CD8-positive, alpha-beta memory T cell (primary cell): ENCODE results near the gene OSER1. TPM values are rescaled to one million over a fixed set of nuclear protein-coding genes. Genes with fewer than 3 reads are reported as not detected.
A peak's percentile ranks its signal among the peaks of the same experiment; 100 is the strongest.

ENCODE experiments used
- CTCF ChIA-PET: fragments of 350-600 bp; sonication (Branson Sonifier 250); formaldehyde crosslinking; loops from one replicate; lab custom pipeline; 2021; ENCODE audit warnings: antibody characterized with exemption; lab: Charles Lee
- POLR2A ChIA-PET: fragments of 350-600 bp; sonication (Branson Sonifier 250); formaldehyde crosslinking; loops from one replicate; lab custom pipeline; 2021; ENCODE audit warnings: antibody characterized with exemption; lab: Charles Lee
- DNase-seq, 5 donors: peaks; one replicate each; pipeline versions ENCODE4 v3.0.0 to v3.0.0-alpha.2; 2020 to 2022; ENCODE audit warnings: mixed read lengths in 1 of 5
- H3K27ac ChIP-seq: one replicate; pipeline ENCODE4 v1.7.0; 2013; ENCODE audit warnings: low read depth, mild to moderate bottlenecking, low read length, moderate library complexity
- H3K27me3 ChIP-seq: 2 replicates; pipeline ENCODE4 v1.7.0; 2013; ENCODE audit warnings: low read length, mild to moderate bottlenecking; ENCODE audit not compliant: insufficient read depth, poor library complexity, severe bottlenecking
- H3K36me3 ChIP-seq: 2 replicates; pipeline ENCODE4 v1.7.0; 2013; ENCODE audit warnings: mild to moderate bottlenecking, low read length, moderate library complexity; ENCODE audit not compliant: insufficient read depth
- H3K4me1 ChIP-seq: 2 replicates; pipeline ENCODE4 v1.7.0; 2013; ENCODE audit warnings: mild to moderate bottlenecking, low read length, moderate library complexity; ENCODE audit not compliant: insufficient read depth
- H3K4me3 ChIP-seq: 2 replicates; pipeline ENCODE4 v1.7.0; 2013; ENCODE audit warnings: mild to moderate bottlenecking, low read length
- H3K9me3 ChIP-seq: 2 replicates; pipeline ENCODE4 v1.7.0; 2013; ENCODE audit warnings: mild to moderate bottlenecking, low read length
- H3K27ac Mint-ChIP-seq, 8 donors: one replicate each; pipeline ENCODE4 v1.8.0; 2020 to 2021; ENCODE audit warnings: mixed read lengths in 8 of 8, mild to moderate bottlenecking in 6 of 8, inconsistent platforms in 3 of 8, moderate library complexity in 3 of 8
- H3K27me3 Mint-ChIP-seq, 2 donors: one replicate each; pipeline ENCODE4 v1.8.0; 2020 to 2021; ENCODE audit warnings: mixed read lengths in 2 of 2, mild to moderate bottlenecking in 1 of 2, moderate library complexity in 1 of 2
- H3K36me3 Mint-ChIP-seq, 3 donors: one replicate each; pipeline ENCODE4 v1.8.0; 2020 to 2021; ENCODE audit warnings: mixed read lengths in 3 of 3, inconsistent platforms in 1 of 3, mild to moderate bottlenecking in 1 of 3
- H3K4me1 Mint-ChIP-seq, 3 donors: one replicate each; pipeline ENCODE4 v1.8.0; 2020 to 2021; ENCODE audit warnings: mixed read lengths in 3 of 3, inconsistent platforms in 1 of 3, mild to moderate bottlenecking in 1 of 3
- H3K4me3 Mint-ChIP-seq, 7 donors: one replicate each; pipeline ENCODE4 v1.8.0; 2020 to 2021; ENCODE audit warnings: mixed read lengths in 7 of 7, mild to moderate bottlenecking in 6 of 7, moderate library complexity in 4 of 7, inconsistent platforms in 2 of 7
- H3K9me3 Mint-ChIP-seq, 5 donors: one replicate each; pipeline ENCODE4 v1.8.0; 2020 to 2022; ENCODE audit warnings: mixed read lengths in 5 of 5, mild to moderate bottlenecking in 3 of 5, moderate library complexity in 2 of 5, inconsistent platforms in 1 of 5
- polyA plus RNA-seq: library from polyadenylated mRNA; unstranded; fragments of 300-500 nt; fragmentation: Illumina TruSeq; gene quantifications from one replicate; pipeline ENCODE4 v1.2.3, GENCODE V29; 2021
- total RNA-seq, 2 experiments: library from RNA; stranded (reverse); gene quantifications; one replicate each; pipeline ENCODE4 v1.2.3, GENCODE V29; 2021

OSER1 gene
- total and polyA plus RNA-seq, 3 experiments from 2014 or later, result 24.8 to 35.1 (median 25.7) TPM

DNA sequence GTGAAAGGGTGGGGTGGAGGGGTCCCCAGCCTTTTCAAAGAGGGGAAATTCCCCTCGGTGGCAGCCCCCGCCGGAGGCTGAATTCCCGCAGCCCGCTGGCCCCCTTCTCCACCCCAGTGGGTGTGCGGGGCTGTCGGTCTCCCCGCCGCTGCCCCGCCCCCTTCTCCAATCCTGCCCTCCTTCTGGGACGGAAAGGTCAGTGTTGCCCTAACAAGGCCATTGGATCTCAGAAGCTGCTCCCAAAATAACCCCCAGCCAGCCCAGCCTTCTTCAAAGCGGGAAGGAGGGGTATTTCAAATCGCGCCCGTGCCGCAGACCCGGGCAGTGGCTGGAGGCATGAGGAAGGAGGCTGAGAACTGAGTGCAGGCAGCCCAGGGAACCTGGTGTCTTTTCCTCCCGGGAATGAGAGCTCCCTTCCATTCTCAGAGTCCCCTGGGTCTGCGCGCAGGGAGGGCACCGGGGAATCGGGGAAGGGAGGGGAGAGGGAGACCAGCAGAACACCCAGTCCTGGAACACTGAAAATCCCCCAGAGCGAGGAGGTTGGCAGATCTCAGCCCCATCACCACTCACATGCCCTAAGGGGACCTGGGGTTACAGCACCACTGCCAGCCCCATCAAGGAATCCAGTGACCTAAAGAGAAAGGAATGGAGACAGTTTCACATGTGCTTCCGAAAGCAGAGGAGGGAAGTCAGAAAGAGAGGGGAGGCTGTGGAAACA lies 23.4 kb downstream of the OSER1 start, which contains the start of gene JPH2:
TSS of gene JPH2 (minus strand) at position 135 of the 718 bp plus-strand sequence. CDS start 483 bp downstream, outside the sequence.
- Mint-ChIP-seq H3K36me3 (no peaks in the 10 kb centered on the region), H3K27ac (no peak within 1 kb of the TSS), H3K27me3 (peaks cover 38 to 69% of the 10 kb centered on the region in 2 donors), H3K4me3 (peak within 1 kb of the TSS in 3 of 7 donors; percentile 32 to 68 (median 33)), H3K9me3 (no peaks in the 10 kb centered on the region), H3K4me1 (peaks cover 0 to 10% (median 4%) of the 10 kb centered on the region in 3 donors)
- Histone ChIP-seq H3K36me3 (no peaks in the 10 kb centered on the region), H3K27ac (no peak within 1 kb of the TSS), H3K4me1 (peaks cover 5% of the 10 kb centered on the region), H3K27me3 (peaks cover 31% of the 10 kb centered on the region), H3K4me3 (no peak within 1 kb of the TSS), H3K9me3 (no peaks in the 10 kb centered on the region)
- DNase-seq, result no peak
- ChIA-PET POLR2A (no interaction called here), CTCF (no interaction called here)

DNA sequence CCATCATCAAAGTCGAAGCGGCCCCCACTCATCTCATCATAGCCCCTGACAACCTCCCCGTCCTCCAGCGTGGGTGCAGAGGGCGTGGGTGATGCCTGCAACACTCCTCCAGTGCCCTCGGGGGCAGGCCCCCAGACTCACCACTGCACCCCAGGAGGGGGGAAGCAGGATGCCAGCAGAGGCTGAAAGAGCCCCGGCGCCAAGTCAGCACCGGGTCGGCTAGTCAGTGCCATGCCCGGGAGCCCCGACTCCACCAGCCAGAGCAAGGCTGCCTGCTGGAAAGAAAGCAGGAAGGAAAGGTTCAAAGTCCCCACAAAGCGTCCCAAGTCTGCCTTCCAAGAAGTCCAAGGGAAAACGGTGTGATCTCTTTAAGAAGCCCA lies 23.9 kb downstream of the OSER1 start:
- peaks cover 40 to 69% of the 10 kb centered on the region in 2 donors for H3K27me3 Mint-ChIP-seq
- peaks cover 0 to 10% (median 4%) of the 10 kb centered on the region in 3 donors for H3K4me1 Mint-ChIP-seq
- peaks cover 31% of the 10 kb centered on the region for H3K27me3 ChIP-seq
- ChIA-PET POLR2A (no interaction called here), CTCF (no interaction called here)
- peak overlapping the region in 1 of 7 donors; percentile 32 for H3K4me3 Mint-ChIP-seq
- H3K9me3 Mint-ChIP-seq, result no peaks in the 10 kb centered on the region
- DNase-seq, result no peak
- no peak overlapping the region for H3K27ac Mint-ChIP-seq
- no peaks in the 10 kb centered on the region for H3K36me3 Mint-ChIP-seq
- H3K4me3 ChIP-seq, result no peak overlapping the region
- no peaks in the 10 kb centered on the region for H3K36me3 ChIP-seq
- peaks cover 5% of the 10 kb centered on the region for H3K4me1 ChIP-seq
- no peaks in the 10 kb centered on the region for H3K9me3 ChIP-seq
- no peak overlapping the region for H3K27ac ChIP-seq

DNA sequence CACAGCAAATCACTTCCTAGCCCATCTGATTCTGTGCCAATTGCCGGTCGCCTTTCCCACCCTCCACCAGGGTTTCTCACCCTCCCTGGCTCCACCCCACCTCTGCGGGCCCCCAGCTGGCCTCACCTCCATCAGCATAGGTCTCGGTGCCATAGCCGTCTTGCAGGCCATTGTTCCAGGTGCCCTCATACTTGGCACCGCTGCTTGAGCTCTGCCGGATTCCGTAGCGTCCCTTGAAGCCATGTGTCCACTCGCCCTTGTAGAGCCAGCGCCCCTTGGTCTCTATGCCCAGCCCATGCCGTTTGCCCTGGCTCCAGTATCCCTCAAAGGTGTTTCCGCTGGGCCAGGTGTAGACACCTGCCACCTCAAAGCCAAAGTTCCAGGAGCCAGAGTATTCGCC lies 24.4 kb downstream of the OSER1 start:
- Mint-ChIP-seq H3K4me3 (no peak overlapping the region), H3K27me3 (peaks cover 40 to 69% of the 10 kb centered on the region in 2 donors), H3K4me1 (peaks cover 0 to 10% (median 4%) of the 10 kb centered on the region in 3 donors), H3K27ac (no peak overlapping the region), H3K9me3 (no peaks in the 10 kb centered on the region), H3K36me3 (no peaks in the 10 kb centered on the region)
- no peak overlapping the region for H3K27ac ChIP-seq
- H3K36me3 ChIP-seq, result no peaks in the 10 kb centered on the region
- peaks cover 31% of the 10 kb centered on the region for H3K27me3 ChIP-seq
- POLR2A ChIA-PET, result no interaction called here
- CTCF ChIA-PET, result no interaction called here
- peaks cover 5% of the 10 kb centered on the region for H3K4me1 ChIP-seq
- DNase-seq, result no peak
- H3K9me3 ChIP-seq, result no peaks in the 10 kb centered on the region
- H3K4me3 ChIP-seq, result no peak overlapping the region

DNA sequence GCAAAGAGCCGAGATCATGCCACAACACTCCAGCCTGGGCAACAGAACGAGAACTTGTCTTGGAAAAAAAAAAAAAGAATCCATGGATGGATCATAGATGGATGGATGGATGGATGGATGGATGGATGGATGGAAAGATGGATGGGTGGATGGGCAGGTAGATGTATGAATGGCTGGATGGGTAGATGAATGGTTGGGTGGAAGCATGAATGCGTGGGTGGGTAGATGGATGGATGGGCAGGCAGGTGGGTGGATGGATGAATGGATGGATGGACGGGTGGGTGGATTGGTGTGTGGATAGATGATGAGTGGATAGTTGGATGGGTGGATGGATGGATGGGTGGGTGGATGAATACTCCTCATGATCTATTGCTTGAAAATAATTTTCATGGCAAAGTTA lies 25.0 kb downstream of the OSER1 start:
- no peaks in the 10 kb centered on the region for H3K36me3 ChIP-seq
- POLR2A ChIA-PET, result no interaction called here
- peaks cover 5% of the 10 kb centered on the region for H3K4me1 ChIP-seq
- Mint-ChIP-seq H3K36me3 (no peaks in the 10 kb centered on the region), H3K4me1 (peaks cover 0 to 10% (median 4%) of the 10 kb centered on the region in 3 donors), H3K9me3 (no peaks in the 10 kb centered on the region), H3K4me3 (no peak overlapping the region), H3K27me3 (peaks cover 42 to 71% of the 10 kb centered on the region in 2 donors), H3K27ac (no peak overlapping the region)
- CTCF ChIA-PET, result interaction anchor here (1.3 to 1.6 kb wide), 2 partner anchors 17 to 125 kb away, joined by 3 read pairs; partner anchors contain the start of gene FITM2
- no peak for DNase-seq
- no peaks in the 10 kb centered on the region for H3K9me3 ChIP-seq
- no peak overlapping the region for H3K4me3 ChIP-seq
- H3K27ac ChIP-seq, result no peak overlapping the region
- H3K27me3 ChIP-seq, result peaks cover 31% of the 10 kb centered on the region

DNA sequence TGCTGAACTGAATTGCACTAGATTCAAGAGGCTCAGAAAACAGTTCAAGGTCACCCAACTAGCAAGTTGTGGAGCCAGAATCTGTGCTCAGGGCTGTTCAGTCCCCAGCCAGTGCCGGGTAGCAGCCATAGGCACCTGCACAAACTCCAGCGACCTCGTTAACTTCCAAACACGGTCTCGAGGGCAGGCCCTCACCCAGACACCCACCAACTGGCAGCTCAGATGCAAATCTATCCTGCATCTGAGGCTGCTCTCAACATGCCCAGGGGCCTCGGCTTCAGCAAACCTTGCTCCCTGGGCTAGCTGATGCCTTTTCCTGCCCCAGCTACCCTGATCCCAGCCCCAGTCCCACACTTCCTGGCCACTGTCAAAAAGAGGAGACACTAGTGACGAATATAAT lies 27.3 kb downstream of the OSER1 start:
- peaks cover 5% of the 10 kb centered on the region for H3K4me1 ChIP-seq
- CTCF ChIA-PET, result no interaction called here
- no peak overlapping the region for H3K27ac Mint-ChIP-seq
- H3K36me3 Mint-ChIP-seq, result no peaks in the 10 kb centered on the region
- no peak overlapping the region for H3K4me3 Mint-ChIP-seq
- H3K36me3 ChIP-seq, result no peaks in the 10 kb centered on the region
- peaks cover 31% of the 10 kb centered on the region for H3K27me3 ChIP-seq
- H3K4me3 ChIP-seq, result no peak overlapping the region
- no peak overlapping the region for H3K27ac ChIP-seq
- H3K9me3 ChIP-seq, result no peaks in the 10 kb centered on the region
- peaks cover 0 to 10% (median 4%) of the 10 kb centered on the region in 3 donors for H3K4me1 Mint-ChIP-seq
- H3K9me3 Mint-ChIP-seq, result no peaks in the 10 kb centered on the region
- POLR2A ChIA-PET, result no interaction called here
- DNase-seq, result no peak
- H3K27me3 Mint-ChIP-seq, result peaks cover 38 to 58% of the 10 kb centered on the region in 2 donors

DNA sequence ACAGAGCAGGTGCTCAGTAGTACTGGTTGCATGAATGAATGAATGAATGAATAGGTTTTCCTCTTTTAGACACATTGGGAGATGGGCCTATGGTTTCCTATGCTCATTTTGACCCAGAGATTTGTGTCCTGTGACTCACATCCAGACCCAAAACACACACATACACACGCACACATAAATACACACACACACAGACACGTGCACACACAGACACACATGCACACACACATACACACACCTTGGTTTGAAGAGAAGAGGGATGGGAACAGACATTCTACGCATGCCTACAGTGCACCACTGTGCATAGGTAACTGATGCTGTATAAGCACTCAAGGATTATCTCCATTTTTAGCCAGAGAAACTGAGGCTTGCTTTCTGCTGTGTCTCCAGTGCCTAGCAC lies 27.7 kb downstream of the OSER1 start:
- DNase-seq, result no peak
- Mint-ChIP-seq H3K36me3 (no peaks in the 10 kb centered on the region), H3K4me1 (peaks cover 0 to 10% (median 4%) of the 10 kb centered on the region in 3 donors), H3K27me3 (peaks cover 36 to 54% of the 10 kb centered on the region in 2 donors), H3K9me3 (no peaks in the 10 kb centered on the region), H3K27ac (peak overlapping the region in 1 of 8 donors; percentile 37), H3K4me3 (no peak overlapping the region)
- H3K27ac ChIP-seq, result no peak overlapping the region
- H3K36me3 ChIP-seq, result no peaks in the 10 kb centered on the region
- H3K4me3 ChIP-seq, result no peak overlapping the region
- POLR2A ChIA-PET, result no interaction called here
- CTCF ChIA-PET, result no interaction called here
- H3K9me3 ChIP-seq, result no peaks in the 10 kb centered on the region
- peaks cover 27% of the 10 kb centered on the region for H3K27me3 ChIP-seq
- H3K4me1 ChIP-seq, result peaks cover 5% of the 10 kb centered on the region

DNA sequence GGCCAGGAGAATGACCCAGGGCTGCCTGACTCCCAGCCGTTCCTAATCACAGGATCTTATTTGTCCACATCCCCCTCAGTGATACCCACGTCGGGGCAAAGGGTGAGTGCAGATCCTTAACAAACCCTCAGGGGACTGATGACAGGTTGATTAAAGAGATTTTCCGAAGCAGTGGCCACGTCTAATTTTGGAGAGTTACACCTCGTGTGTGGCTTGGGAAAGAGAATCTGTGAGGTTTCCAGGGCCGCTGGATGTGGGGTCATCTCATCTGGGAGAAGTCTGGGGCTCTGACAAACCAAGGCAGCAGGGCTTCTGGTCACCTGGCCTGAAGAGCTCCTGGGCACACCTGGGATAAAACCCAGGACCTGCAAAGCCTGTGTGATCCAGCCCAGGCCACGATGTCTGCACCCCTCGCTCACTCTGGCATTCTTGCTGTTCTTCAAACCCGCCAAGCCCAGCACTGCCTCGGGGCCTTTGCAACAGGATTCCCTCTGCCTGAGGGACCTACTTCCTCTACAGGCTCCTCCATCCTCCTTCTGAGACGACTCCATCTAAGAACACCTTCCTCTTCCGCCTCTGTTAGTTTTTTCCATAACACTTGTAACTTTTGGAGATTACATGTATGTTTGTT lies 28.3 kb downstream of the OSER1 start:
- no peak overlapping the region for H3K4me3 Mint-ChIP-seq
- no peak overlapping the region for H3K4me3 ChIP-seq
- H3K36me3 ChIP-seq, result no peaks in the 10 kb centered on the region
- no peak overlapping the region for H3K27ac ChIP-seq
- no peaks in the 10 kb centered on the region for H3K36me3 Mint-ChIP-seq
- peak overlapping the region in 1 of 8 donors; percentile 37 for H3K27ac Mint-ChIP-seq
- no peaks in the 10 kb centered on the region for H3K9me3 ChIP-seq
- no peaks in the 10 kb centered on the region for H3K9me3 Mint-ChIP-seq
- ChIA-PET CTCF (interaction anchor here (4.1 kb wide), 1 partner anchor 7 kb away, joined by 24 read pairs; no protein-coding TSS in a partner anchor), POLR2A (no interaction called here)
- peaks cover 5% of the 10 kb centered on the region for H3K4me1 ChIP-seq
- peaks cover 32 to 54% of the 10 kb centered on the region in 2 donors for H3K27me3 Mint-ChIP-seq
- no peak for DNase-seq
- peaks cover 21% of the 10 kb centered on the region for H3K27me3 ChIP-seq
- H3K4me1 Mint-ChIP-seq, result peaks cover 0 to 6% (median under 1%) of the 10 kb centered on the region in 3 donors

DNA sequence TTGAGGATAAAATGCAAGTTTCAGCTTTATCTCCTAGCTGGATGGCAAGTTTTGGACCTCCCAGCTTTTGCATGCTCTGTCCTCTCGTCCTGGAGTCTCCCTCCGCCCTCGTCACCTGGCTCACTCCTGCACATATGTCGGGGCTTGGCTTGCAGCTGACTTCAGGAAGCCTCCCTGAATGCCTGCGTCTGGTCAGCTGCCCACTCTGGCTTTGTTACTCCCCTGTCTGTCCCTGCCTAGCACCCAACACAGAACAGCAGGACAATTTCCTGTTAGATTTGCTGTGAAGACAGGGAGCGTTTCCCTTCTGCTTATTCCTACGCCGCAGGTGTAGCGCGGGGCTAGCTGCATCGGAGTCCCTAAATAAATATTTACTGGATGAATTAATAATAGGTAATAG lies 29.0 kb downstream of the OSER1 start:
- Mint-ChIP-seq H3K4me1 (peaks cover 0 to 3% (median 0%) of the 10 kb centered on the region in 3 donors), H3K4me3 (no peak overlapping the region), H3K9me3 (no peaks in the 10 kb centered on the region), H3K27me3 (peaks cover 26 to 54% of the 10 kb centered on the region in 2 donors), H3K36me3 (no peaks in the 10 kb centered on the region), H3K27ac (no peak overlapping the region)
- DNase-seq, result no peak
- no peaks in the 10 kb centered on the region for H3K36me3 ChIP-seq
- H3K4me3 ChIP-seq, result no peak overlapping the region
- H3K4me1 ChIP-seq, result no peaks in the 10 kb centered on the region
- H3K27me3 ChIP-seq, result peaks cover 15% of the 10 kb centered on the region
- H3K27ac ChIP-seq, result no peak overlapping the region
- POLR2A ChIA-PET, result no interaction called here
- CTCF ChIA-PET, result interaction anchor here (4.1 kb wide), 1 partner anchor 8 kb away, joined by 24 read pairs; no protein-coding TSS in a partner anchor
- no peaks in the 10 kb centered on the region for H3K9me3 ChIP-seq
